Left ventricle myocardium inferior (tissue), 1 donor: ENCODE results near the gene FANCL. TPM values are rescaled to one million over a fixed set of nuclear protein-coding genes. Genes with fewer than 3 reads are reported as not detected.
A peak's percentile ranks its signal among the peaks of the same experiment; 100 is the strongest.
"Not testable (repeated sequence)": the region's sequence is repeated elsewhere in the genome, so short reads cannot be mapped to it uniquely, and the experiment has no call there.

ENCODE experiments used
- DNase-seq: peaks from one replicate; pipeline ENCODE4 v3.0.0-alpha.2; 2020
- H3K27ac ChIP-seq: fragments of 200-600 bp; replicated peaks from 2 replicates; pipeline ENCODE4 v1.8.0; 2021
- H3K27me3 ChIP-seq: fragments of 200-600 bp; 2 replicates; pipeline ENCODE4 v1.8.0; 2021; ENCODE audit warnings: low read depth
- H3K36me3 ChIP-seq: fragments of 200-600 bp; 2 replicates; pipeline ENCODE4 v1.8.0; 2021
- H3K4me1 ChIP-seq: fragments of 200-600 bp; 2 replicates; pipeline ENCODE4 v1.8.0; 2021
- H3K4me3 ChIP-seq: fragments of 200-600 bp; 2 replicates; pipeline ENCODE4 v1.8.0; 2021; ENCODE audit warnings: mild to moderate bottlenecking, moderate library complexity
- H3K9me3 ChIP-seq: fragments of 200-600 bp; replicated peaks from 2 replicates; pipeline ENCODE4 v1.8.0; 2021
- CTCF ChIP-seq: fragments of 200-600 bp; IDR thresholded peaks from 2 replicates; pipeline ENCODE4 v1.8.0; 2021; ENCODE audit warnings: antibody characterized with exemption, mild to moderate bottlenecking, borderline replicate concordance
- intact Hi-C: fragments of 100-400 bp; cut with micrococcal nuclease; formaldehyde crosslinking; loops from one replicate; pipeline ENCODE4 v1.11.0; 2022
- total RNA-seq: library from RNA; stranded (reverse); fragmentation: NEBNext Ultra II Directional; extraction: Animal tissue kit (Norgen Biotek cat#: 25700); gene quantifications from one replicate; pipeline ENCODE4 v1.2.1, GENCODE V29; 2021
- donor health status: DM: no; HTN: yes; CAD: no; lungs with severe emphysema.

The FANCL gene
- total RNA-seq, 1 donor from 2014 or later, result 12.0 TPM

GRCh38 chr2:58266211-58266610 lies 25.1 kb upstream of the FANCL start:
- no peak for DNase-seq
- intact Hi-C loops, result no loop called here
- TF ChIP-seq CTCF, result no peak
- Histone ChIP-seq H3K9me3 (no peaks in the 10 kb centered on the region), H3K27me3 (no peaks in the 10 kb centered on the region), H3K36me3 (no peaks in the 10 kb centered on the region), H3K4me3 (no peak overlapping the region), H3K27ac (no peak overlapping the region), H3K4me1 (no peaks in the 10 kb centered on the region)

DNA sequence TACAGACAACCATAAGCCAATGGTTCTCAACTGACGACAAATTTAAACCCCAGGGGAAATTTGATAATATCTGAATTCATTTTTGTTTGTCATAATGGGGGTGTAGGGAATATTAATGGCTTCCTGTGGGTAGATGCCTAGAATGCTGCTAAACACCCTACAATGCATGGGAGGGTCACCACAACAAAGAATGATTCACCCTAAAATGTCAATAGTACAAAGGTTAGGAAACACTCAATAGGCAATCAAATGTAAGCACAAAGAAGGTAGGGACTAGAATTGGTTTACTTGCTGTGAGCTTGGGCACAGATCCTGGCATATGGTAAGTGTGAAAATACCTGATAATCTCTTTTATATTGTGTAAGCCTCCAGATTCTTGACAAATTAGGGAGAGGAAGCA lies 20.1 kb upstream of the FANCL start:
- Histone ChIP-seq H3K27ac (no peak overlapping the region), H3K36me3 (no peaks in the 10 kb centered on the region), H3K4me3 (no peak overlapping the region), H3K27me3 (peaks cover 8% of the 10 kb centered on the region), H3K4me1 (no peaks in the 10 kb centered on the region), H3K9me3 (no peaks in the 10 kb centered on the region)
- TF ChIP-seq CTCF, result no peak
- intact Hi-C loops, result no loop called here
- DNase-seq, result no peak

- DNase-seq, intact Hi-C loops, H3K27ac ChIP-seq, H3K36me3 ChIP-seq, H3K9me3 ChIP-seq, H3K4me3 ChIP-seq, H3K4me1 ChIP-seq: not testable (repeated sequence)
- H3K27me3 ChIP-seq, result peaks cover 15% of the 10 kb centered on the region
Observed at GRCh38 chr2:58258456-58258855, 17.3 kb upstream of the FANCL start.

DNA sequence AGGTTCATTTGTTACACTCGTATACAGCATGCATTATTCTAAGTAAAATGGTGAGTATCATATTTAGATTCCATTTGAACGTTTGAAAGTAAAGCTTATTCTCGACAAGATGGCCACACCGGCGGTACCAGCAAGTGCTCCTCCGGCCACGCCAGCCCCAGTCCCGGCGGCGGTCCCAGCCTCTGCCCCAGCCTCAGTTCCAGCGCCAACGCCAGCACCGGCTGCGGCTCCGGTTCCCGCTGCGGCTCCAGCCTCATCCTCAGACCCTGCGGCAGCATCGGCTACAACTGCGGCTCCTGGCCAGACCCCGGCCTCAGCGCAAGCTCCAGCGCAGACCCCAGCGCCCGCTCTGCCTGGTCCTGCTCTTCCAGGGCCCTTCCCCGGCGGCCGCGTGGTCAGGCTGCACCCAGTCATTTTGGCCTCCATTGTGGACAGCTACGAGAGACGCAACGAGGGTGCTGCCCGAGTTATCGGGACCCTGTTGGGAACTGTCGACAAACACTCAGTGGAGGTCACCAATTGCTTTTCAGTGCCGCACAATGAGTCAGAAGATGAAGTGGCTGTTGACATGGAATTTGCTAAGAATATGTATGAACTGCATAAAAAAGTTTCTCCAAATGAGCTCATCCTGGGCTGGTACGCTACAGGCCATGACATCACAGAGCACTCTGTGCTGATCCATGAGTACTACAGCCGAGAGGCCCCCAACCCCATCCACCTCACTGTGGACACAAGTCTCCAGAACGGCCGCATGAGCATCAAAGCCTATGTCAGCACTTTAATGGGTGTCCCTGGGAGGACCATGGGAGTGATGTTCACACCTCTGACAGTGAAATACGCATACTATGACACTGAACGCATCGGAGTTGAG lies 10.4 kb upstream of the FANCL start:
- H3K9me3 ChIP-seq, DNase-seq, H3K36me3 ChIP-seq, H3K4me1 ChIP-seq, H3K4me3 ChIP-seq, H3K27ac ChIP-seq, intact Hi-C loops, H3K27me3 ChIP-seq: not testable (repeated sequence)

DNA sequence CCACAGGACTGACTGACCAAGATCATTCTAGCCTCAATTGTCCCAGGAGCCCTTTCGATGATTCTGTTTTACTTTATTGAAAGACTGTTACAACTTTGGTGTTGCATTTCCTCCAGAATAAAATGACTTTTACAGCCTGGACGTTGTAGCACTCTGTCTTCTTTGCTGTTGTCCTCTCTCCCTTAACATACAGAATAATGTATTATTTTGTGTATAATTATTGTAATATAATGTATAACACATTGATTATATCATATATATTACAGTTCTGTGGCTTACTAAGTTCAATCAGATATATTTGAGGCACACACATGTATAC lies 380 bp upstream of the FANCL start:
- DNase-seq, result no peak
- Histone ChIP-seq H3K27me3 (no peaks in the 10 kb centered on the region), H3K4me3 (peak overlapping the region; percentile 89), H3K27ac (peak overlapping the region; percentile 86), H3K4me1 (peaks cover 28% of the 10 kb centered on the region), H3K9me3 (no peaks in the 10 kb centered on the region), H3K36me3 (no peaks in the 10 kb centered on the region)
- TF ChIP-seq CTCF, result no peak
- intact Hi-C loops, result no loop called here

DNA sequence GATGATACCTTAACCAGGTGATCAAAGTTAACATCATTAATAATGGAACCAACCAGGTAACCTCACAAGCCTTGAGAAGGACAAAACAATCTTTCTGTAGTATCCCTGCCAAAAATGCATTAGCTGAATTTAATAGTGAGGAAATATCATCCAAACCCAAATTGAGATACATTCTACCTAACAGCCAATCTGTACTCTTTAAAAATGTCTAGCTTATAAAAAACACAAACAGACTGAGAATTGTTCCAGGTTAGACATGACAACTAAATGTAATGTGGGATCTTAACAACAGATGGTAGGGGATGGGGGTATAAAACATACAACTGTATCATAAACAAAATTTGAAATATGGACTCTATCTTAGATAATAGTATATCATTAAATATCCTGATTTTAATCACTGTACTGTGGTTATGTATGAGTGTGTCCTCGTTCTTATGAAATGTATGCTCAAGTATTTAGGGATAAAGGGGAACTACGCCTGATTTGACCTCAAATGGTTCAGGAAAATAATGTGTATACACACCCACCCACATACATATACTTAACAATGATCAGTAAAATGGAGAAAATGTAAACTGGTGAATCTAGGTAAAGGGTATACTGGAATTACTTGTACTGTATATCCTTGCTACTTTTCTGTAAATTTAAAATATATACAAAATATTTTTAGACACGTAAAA lies 1.7 kb downstream of the FANCL start:
- no peak for TF ChIP-seq CTCF
- no peak overlapping the region for H3K4me3 ChIP-seq
- intact Hi-C loops, result loop anchor here (10.0 kb wide), 1 partner anchor 185 kb away; no protein-coding TSS in a partner anchor
- H3K4me1 ChIP-seq, result peaks cover 28% of the 10 kb centered on the region
- H3K27me3 ChIP-seq, result no peaks in the 10 kb centered on the region
- H3K27ac ChIP-seq, result no peak overlapping the region
- H3K36me3 ChIP-seq, result no peaks in the 10 kb centered on the region
- H3K9me3 ChIP-seq, result no peaks in the 10 kb centered on the region
- DNase-seq, result no peak
